Activated naive CD8-positive, alpha-beta T cell (primary cell): ENCODE measurements around the gene ECSIT.

Source experiments
- H3K27ac Mint-ChIP-seq: one replicate; pipeline ENCODE4 v1.8.0; 2021; ENCODE audit warnings: mixed read lengths
- H3K27me3 Mint-ChIP-seq: one replicate; pipeline ENCODE4 v1.8.0; 2021; ENCODE audit warnings: mixed read lengths
- H3K36me3 Mint-ChIP-seq: one replicate; pipeline ENCODE4 v1.8.0; 2021; ENCODE audit warnings: mixed read lengths
- H3K4me1 Mint-ChIP-seq: one replicate; pipeline ENCODE4 v1.8.0; 2021; ENCODE audit warnings: low read depth, mixed read lengths
- H3K4me3 Mint-ChIP-seq: one replicate; pipeline ENCODE4 v1.8.0; 2021; ENCODE audit warnings: mild to moderate bottlenecking, mixed read lengths
- H3K9me3 Mint-ChIP-seq: one replicate; pipeline ENCODE4 v1.8.0; 2021; ENCODE audit warnings: low read depth, mixed read lengths

The ECSIT gene

DNA sequence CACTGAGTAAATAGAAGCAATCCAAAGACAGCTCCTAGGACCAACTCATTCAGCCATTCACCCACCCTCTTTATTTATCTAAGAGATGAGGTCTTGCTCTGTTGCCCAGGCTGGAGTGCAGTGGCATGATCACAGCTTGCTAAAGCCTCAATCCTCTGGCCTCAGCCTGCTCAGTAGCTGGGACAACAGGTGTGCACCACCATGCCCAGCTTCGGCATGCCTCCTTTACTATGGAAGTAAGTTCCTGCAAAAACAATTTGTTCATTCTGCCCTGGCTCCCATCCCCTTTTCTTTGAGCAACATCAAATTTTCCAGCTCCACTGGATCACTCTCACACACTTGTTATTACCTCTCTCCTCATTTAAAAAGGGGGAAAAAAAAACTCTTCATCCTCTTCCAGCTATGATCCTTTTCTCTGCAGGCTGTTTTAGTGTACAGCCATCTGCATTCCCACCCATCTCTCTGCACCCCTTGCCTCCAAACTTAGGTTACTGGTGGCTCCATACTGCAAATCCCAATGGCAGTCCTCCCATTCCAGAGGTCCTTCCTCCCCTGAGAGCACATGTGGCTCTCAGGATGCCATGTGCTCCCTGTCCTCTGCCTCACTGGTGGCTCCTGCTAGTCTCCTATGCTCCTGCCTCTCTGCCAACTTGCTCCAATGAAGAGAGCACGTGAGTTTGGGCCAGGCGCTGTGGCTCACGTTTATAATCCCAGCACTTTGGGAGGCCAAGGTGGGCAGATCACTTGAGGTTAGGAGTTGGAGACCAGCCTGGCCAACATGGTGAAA is 27.9 kb upstream of the ECSIT start:
- Mint-ChIP-seq H3K27me3 (no peaks in the 10 kb centered on the region), H3K4me3 (peak overlapping the region; percentile 98), H3K27ac (peak overlapping the region; percentile 62), H3K4me1 (peaks cover 40% of the 10 kb centered on the region), H3K36me3 (peaks cover 2% of the 10 kb centered on the region), H3K9me3 (no peaks in the 10 kb centered on the region)

DNA sequence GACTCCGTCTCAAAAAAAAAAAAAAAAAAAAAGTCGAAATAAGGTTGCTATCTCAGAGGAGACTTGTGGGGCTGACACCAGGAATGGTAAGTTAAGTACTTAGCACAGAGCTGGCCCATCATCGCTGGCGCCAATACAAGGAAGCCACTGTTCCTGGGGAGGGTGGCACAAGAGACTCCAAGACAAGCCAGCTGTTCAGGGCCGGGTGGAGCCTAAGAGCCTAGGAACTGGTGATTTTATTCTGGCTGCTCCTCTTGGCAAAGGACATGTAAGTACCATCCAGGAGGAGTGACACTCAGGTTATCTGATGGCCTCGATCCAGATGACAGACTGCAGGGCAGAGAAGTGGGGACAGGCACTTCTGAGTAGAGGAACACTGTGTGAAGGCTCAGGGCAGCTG is 26.3 kb upstream of the ECSIT start:
- Mint-ChIP-seq H3K36me3 (peaks cover 2% of the 10 kb centered on the region), H3K4me3 (no peak overlapping the region), H3K27me3 (no peaks in the 10 kb centered on the region), H3K4me1 (peaks cover 32% of the 10 kb centered on the region), H3K27ac (peak overlapping the region; percentile 68), H3K9me3 (no peaks in the 10 kb centered on the region)

GRCh38 chr19:11554160-11554559 is 25.2 kb upstream of the ECSIT start:
- H3K27ac Mint-ChIP-seq = no peak overlapping the region
- peak overlapping the region; percentile 23 for H3K4me3 Mint-ChIP-seq
- no peaks in the 10 kb centered on the region for H3K27me3 Mint-ChIP-seq
- no peaks in the 10 kb centered on the region for H3K9me3 Mint-ChIP-seq
- H3K36me3 Mint-ChIP-seq = peaks cover 2% of the 10 kb centered on the region
- H3K4me1 Mint-ChIP-seq = peaks cover 28% of the 10 kb centered on the region

GRCh38 chr19:11552666-11553372 is 23.9 kb upstream of the ECSIT start:
- Mint-ChIP-seq H3K4me3 (no peak overlapping the region), H3K27me3 (no peaks in the 10 kb centered on the region), H3K4me1 (peaks cover 21% of the 10 kb centered on the region), H3K36me3 (peaks cover 2% of the 10 kb centered on the region), H3K9me3 (no peaks in the 10 kb centered on the region), H3K27ac (no peak overlapping the region)

GRCh38 chr19:11551603-11552235 is 22.8 kb upstream of the ECSIT start:
- no peaks in the 10 kb centered on the region for H3K27me3 Mint-ChIP-seq
- no peak overlapping the region for H3K27ac Mint-ChIP-seq
- no peak overlapping the region for H3K4me3 Mint-ChIP-seq
- peaks cover 14% of the 10 kb centered on the region for H3K4me1 Mint-ChIP-seq
- H3K9me3 Mint-ChIP-seq = no peaks in the 10 kb centered on the region
- peaks cover 2% of the 10 kb centered on the region for H3K36me3 Mint-ChIP-seq

GRCh38 chr19:11550265-11550664 is 21.3 kb upstream of the ECSIT start:
- H3K27ac Mint-ChIP-seq = no peak overlapping the region

GRCh38 chr19:11549386-11549953 is 20.5 kb upstream of the ECSIT start:
- Mint-ChIP-seq H3K4me3 (no peak overlapping the region), H3K4me1 (peaks cover 2% of the 10 kb centered on the region), H3K9me3 (no peaks in the 10 kb centered on the region), H3K36me3 (no peaks in the 10 kb centered on the region), H3K27ac (no peak overlapping the region), H3K27me3 (peaks cover 2% of the 10 kb centered on the region)

More at GRCh38 chr19:11550265-11550664, 21.3 kb upstream of the ECSIT start:
- Mint-ChIP-seq H3K4me1 (peaks cover 5% of the 10 kb centered on the region), H3K36me3 (no peaks in the 10 kb centered on the region), H3K27me3 (no peaks in the 10 kb centered on the region), H3K9me3 (no peaks in the 10 kb centered on the region), H3K4me3 (no peak overlapping the region)

- H3K9me3 Mint-ChIP-seq = no peaks in the 10 kb centered on the region
- H3K4me3 Mint-ChIP-seq = no peak overlapping the region
Measured at GRCh38 chr19:11547929-11548700, 19.2 kb upstream of the ECSIT start.

DNA sequence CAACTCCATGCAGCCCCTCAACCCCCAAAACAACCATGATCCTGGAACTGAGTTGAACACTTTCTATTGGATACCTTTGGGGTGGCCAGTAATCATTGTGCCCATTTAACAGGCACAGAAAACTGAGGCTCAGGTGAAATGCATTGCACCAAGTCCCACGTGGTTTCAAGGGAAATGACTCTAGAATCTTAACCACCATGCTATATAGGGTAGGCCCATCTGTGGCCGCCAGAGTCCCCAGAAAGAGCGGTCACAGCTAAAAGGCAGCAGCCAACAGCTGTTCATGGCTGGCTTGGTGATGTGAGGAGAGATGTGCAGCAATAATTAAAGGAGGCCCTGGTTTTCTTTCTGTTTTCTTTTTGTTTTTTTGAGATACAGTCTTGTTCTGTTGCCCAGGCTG is 12.3 kb upstream of the ECSIT start:
- no peak overlapping the region for H3K27ac Mint-ChIP-seq
- no peaks in the 10 kb centered on the region for H3K36me3 Mint-ChIP-seq
- H3K4me3 Mint-ChIP-seq = no peak overlapping the region
- H3K27me3 Mint-ChIP-seq = peaks cover 15% of the 10 kb centered on the region
- H3K4me1 Mint-ChIP-seq = peaks cover 3% of the 10 kb centered on the region
- no peaks in the 10 kb centered on the region for H3K9me3 Mint-ChIP-seq

More at GRCh38 chr19:11547929-11548700, 19.2 kb upstream of the ECSIT start:
- peaks cover 6% of the 10 kb centered on the region for H3K27me3 Mint-ChIP-seq
- no peaks in the 10 kb centered on the region for H3K36me3 Mint-ChIP-seq
- no peaks in the 10 kb centered on the region for H3K4me1 Mint-ChIP-seq
- no peak overlapping the region for H3K27ac Mint-ChIP-seq

- Mint-ChIP-seq H3K27me3 (peaks cover 15% of the 10 kb centered on the region), H3K4me3 (no peak overlapping the region), H3K9me3 (no peaks in the 10 kb centered on the region), H3K36me3 (no peaks in the 10 kb centered on the region), H3K4me1 (peaks cover 4% of the 10 kb centered on the region), H3K27ac (no peak overlapping the region)
Measured at GRCh38 chr19:11540645-11541044, 11.7 kb upstream of the ECSIT start.

DNA sequence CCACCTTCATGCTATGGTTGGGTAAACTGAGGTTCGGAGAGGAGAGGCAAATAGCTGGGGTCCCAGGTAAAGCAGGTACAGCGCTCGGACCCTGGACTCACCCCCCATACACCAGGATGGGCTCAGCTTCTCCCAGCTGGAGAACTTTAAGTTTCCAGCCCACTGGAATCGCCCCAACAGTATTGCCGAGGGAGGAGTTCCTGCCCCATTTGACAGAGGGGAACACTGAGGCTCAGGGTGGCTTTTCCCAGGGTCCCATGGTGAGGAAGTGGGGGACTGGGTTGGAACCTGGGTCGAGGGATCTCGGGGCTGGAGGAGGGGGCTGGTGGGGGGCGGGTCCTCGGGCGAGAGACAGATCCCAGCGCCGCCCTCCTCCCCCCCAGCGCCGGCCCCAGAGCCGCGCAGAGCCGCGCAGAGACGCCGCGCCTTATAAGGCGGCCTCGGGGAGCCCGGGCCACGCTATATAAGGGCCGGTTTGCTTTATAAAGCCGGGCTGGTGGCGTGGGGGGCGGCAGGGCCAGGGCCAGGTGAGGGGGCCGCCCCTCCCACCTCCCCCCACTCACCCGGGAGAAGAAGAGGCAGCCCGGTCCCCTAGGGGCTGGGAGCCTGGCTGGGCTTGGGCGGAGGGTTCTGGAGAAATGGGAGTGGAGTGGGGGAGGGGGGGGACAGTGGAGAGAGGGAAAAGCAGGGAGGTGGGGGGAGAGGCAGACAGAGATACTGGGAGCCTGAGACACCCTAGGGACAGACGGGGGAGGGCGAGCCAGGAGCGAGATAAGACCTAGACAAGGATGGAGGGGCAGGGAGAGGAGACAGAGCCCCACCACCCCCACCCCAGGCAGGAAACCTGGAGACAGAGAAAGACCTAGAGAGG is 10.8 kb upstream of the ECSIT start:
- H3K27me3 Mint-ChIP-seq = peaks cover 13% of the 10 kb centered on the region

GRCh38 chr19:11538232-11539036 is 9.5 kb upstream of the ECSIT start, which contains the start of gene CNN1:
Gene CNN1, plus strand, starts transcription at chr19:11538851. Its CDS starts 77 bp downstream, at chr19:11538928.
- Mint-ChIP-seq H3K9me3 (no peaks in the 10 kb centered on the region), H3K4me3 (no peak within 1 kb of the TSS), H3K36me3 (no peaks in the 10 kb centered on the region), H3K27ac (peak within 1 kb of the TSS; percentile 54), H3K4me1 (peaks cover 14% of the 10 kb centered on the region), H3K27me3 (peaks cover 8% of the 10 kb centered on the region)

More for the DNA sequence above, 10.8 kb upstream of the ECSIT start:
- no peaks in the 10 kb centered on the region for H3K36me3 Mint-ChIP-seq
- no peak overlapping the region for H3K27ac Mint-ChIP-seq
- no peaks in the 10 kb centered on the region for H3K9me3 Mint-ChIP-seq
- H3K4me3 Mint-ChIP-seq = no peak overlapping the region
- peaks cover 10% of the 10 kb centered on the region for H3K4me1 Mint-ChIP-seq
